GM19467 (cell line): Measurements from ENCODE around the gene DISC1.
"Not testable (repeated sequence)": the region's sequence is repeated elsewhere in the genome, so short reads cannot be mapped to it uniquely, and the experiment has no call there.

Source experiments
- ATAC-seq: cut with Tn5 transposase; IDR thresholded peaks from one replicate; pipeline ENCODE4 v1.9.1; 2021; ENCODE audit warnings: mild to moderate bottlenecking, moderate library complexity; ENCODE audit not compliant: unreplicated experiment

The DISC1 gene

DNA sequence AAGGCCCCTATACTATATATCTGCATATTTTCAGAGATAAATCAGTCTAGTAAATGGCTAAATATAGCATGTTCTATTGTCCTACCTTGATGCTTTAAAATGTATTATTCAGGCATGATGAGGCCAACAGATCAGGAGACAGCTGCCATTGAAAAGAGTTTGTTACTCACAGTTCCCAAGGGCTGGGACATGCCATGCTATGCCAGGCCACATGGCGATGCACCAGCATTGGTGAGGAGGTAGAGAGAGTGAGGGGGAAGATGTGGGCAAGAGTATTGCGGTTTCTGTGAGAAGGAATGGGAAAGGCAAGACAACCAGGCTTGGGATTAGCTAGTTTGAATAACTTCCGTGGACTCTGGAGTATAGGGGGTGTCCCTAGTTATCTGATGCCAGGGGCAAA is 316.5 kb downstream of the DISC1 start:
- no peak for ATAC-seq

DNA sequence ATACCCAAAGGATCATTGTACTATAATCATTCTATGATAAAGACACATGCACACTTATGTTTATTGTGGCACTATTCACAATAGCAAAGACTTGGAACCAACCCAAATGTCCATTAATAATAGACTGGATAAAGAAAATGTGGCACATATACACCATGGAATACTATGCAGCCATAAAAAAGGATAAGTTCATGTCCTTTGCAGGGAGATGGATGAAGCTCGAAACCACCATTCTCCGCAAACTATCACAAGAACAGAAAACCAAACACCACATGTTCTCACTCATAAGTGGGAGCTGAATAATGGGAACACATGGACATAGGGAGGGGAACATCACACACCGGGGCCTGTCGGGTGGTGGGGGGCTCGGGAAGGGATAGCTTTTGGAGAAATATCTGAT is 321.5 kb downstream of the DISC1 start:
- not testable (repeated sequence) for ATAC-seq

DNA sequence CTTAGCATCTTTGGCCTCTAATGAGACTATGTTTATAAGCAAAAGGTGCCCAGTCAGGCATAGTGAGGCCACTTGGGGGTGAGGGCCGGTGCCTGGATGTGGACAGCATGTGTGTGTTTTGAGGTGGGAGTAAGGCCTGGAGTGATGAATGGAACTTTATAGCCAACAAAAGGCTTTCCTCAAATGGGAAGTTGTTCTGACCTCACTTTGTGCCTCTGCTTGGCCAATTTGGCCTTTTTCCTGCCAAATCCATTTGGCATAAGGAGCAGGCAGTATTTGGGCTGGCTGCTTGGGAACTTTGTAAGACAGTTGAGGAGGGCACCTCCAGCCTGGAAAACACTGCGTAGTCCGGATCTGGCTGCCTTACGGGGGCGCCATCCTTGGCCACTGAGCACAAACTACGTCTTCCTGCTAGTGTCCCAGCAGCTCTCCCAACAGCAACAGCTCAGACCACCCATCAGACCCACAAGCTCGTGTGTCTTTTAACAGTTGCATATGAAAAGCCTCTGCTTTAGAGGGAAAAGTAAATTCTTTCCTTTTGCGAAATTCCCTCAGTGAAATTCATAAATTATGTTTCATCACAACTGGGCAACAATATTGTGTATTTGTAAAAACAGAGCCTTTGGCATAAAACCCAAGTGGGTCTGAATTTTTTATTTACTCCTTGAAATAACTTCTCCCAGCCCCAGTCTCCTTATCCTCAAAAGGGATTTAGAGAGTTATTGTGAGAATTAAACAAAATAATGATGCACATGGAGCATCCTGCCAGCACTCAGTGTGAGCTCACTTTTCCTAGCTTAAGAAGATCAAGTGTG is 322.9 kb downstream of the DISC1 start:
- ATAC-seq = no peak

DNA sequence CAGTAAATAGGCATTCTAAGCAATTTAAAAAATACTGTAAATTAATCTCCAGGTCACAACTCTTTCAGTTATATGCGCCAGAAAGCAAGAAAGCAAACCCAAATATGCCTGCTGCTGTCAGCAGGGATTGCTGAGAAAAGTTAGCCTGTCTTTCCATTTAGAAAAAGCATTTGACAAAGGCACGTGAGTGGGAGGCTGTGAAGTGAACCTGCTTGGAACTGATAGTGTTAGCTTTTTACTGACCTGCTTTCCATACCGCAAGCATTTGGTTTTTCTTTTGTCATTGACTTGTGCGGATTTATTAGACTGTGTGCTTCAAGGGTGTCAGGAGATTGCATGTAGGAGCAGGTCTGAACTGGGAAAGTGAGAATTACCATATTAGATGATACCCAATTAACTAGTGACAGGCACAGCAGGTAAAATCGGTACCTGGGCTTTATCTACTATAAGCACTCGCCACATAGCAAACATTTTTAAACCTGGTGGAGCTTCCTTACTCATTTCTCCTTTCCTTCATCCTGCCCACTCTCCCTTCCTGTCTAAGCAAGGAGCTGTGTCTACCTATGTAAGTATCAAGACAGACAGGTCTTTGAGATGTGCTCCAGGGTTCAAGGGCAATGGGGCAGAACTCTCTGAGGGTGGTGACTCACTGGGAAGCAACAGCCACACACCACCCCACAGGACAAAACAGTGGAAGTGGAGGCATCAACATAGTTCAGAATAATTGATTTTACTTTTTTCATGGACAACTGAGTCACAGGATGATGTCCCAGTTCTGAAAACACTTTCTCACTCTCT is 323.9 kb downstream of the DISC1 start:
- no peak for ATAC-seq

DNA sequence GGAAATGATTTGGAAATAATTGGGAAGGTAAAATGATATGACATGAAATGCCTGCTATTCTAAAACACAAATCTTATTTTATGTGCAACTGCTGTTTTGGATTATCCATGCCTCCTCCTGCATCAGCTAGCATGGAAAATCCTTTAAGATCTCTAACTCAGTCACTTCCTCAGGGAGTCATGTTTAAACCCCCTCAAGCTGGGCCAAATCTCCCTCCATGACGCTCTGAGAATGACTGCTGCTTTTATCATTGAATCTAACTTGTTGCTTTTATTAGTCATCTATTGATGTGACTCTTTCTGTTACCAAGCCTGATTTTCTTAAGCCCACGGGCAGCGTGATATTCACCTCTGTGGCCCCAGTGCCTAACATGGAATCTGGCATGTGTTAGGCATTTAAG is 324.8 kb downstream of the DISC1 start:
- ATAC-seq = no peak

DNA sequence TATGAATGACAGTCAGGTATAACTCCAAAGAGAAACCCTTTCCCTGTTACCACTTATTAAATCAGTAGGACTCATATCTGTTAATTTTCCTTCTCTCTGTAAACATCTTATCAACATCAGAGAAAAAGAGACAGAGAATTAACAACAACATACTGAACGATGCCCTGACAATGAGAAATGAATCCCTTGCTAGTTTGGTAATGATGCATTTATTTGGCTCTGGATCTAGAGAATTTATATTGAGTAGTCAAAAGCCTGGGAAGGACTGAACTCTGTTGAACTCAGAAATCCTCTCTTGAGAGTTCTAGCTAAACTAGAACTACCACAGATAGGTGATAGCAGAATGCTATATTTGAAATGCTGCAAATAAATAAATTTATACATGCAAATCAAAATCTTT is 325.6 kb downstream of the DISC1 start:
- no peak for ATAC-seq

DNA sequence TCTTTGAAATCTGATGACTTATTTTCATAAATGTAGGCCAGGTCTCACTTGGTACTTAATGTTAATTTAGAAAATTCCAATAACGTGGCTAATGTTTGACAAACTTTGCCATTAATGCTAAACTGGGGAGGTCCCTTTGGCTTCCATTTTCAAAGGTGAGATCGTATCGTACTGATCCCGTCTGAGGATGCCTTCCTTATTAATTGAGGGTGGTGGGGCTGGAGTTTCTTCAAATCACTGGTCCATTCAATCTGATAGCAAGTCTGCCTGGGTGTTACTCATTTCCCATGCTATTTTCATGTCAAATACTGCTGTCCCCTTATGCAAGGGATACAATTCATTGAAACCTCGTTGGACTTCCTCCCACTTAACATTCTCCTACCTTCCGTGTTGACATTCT is 327.1 kb downstream of the DISC1 start:
- no peak for ATAC-seq

DNA sequence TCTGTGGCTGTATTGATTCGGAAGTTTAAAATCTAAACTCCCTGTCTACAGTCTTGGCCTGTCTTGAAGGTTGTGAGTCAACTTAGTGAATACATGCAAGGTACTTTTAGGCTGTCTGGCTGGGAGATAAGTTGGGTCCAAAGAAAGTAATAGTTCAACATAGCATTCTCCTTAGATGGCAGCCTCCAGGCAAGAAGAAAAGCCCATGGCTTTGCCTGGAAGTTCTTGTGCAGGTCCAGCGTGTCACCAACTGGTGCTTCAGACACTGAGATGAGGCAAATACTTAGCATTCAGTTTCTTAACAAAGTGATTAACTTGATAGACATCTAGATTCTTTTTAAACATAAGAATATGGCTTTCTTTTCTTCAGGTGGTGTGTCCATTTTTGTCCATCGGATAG is 328.2 kb downstream of the DISC1 start:
- no peak for ATAC-seq

DNA sequence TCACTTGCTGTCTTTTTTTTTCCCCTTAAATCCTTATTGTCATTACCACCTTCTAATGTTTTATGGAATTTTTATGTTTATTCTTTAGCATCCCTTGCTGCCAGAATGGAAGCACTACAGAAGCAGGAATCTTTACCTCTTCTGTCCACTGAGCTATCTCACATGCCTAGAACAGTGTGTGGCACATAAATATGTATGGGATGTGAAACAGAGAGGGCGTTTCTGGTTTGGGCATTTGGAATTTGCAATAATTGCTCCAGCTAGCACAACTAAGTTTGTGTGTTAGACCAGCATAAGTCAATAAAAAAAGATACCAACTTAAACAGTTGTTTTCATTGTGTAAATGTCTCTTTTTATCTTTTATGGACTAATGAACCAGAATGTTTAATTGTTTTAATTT is 330.8 kb downstream of the DISC1 start:
- ATAC-seq = no peak

DNA sequence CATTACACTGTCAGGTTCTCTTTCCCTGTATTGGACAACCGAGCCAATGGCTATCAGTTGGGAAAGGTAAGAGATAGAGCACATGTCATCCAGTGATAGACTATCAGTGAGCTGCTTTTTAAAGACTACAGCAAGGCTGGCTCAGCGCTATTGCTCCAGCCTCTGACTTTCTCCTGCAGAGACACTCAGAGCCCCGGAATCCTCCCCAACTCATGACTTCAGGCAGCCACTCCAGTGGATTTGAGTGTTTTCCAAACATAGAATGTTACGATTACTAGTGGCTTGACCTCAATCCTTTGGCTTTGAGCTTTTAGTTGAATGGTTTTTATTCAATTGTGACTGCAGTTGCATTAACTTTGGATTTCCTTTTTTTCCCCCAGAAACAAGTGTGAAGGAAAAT is 331.9 kb downstream of the DISC1 start:
- no peak for ATAC-seq

DNA sequence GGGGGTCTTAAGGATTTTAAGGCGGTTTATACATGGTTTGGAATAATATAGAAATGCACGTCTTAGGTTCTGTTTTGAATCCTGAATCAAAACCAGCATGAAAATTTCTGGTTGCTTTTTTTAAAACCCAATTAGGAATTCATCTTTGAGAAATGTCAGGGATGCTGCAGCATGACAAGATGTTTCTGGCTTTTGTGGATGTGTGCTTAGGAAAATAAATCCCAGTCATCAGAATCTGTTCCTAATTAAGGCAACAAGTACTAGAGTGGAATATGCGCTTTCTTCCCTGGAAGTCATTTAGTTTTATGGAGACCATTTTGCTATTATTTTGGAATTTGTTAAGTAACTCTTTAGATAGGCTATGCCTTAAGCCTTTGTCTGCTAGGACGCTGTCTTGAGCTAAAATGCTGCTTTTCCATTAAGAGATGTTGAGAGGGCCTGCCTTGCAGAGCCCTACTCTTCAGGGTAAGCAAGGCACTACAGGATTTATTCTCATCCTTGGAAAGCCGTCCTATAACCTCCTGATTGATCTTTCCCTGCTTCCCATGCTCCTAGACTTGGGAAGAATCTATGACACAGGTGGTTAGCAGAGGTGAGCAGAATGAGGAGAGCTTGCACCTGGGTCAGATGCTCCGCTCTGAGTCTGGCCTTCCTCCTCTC is 332.8 kb downstream of the DISC1 start:
- ATAC-seq = no peak

DNA sequence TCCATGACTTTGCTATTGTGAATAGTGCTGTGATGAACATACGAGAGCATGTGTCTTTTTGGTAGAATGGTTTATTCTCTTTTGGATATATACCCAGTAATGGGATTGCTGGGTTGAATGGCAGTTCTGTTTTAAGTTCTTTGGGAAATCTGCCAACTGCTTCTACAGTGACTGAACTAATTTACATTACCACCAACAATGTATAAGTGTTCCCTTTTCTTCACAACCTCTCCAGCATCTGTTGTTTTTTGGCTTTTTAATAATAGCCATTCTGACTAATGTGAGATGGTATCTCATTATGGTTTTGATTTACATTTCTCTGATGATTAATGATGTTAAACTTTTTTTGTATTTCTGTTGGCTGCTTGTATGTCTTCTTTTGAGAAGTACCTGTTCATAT is 335.2 kb downstream of the DISC1 start:
- ATAC-seq = not testable (repeated sequence)

DNA sequence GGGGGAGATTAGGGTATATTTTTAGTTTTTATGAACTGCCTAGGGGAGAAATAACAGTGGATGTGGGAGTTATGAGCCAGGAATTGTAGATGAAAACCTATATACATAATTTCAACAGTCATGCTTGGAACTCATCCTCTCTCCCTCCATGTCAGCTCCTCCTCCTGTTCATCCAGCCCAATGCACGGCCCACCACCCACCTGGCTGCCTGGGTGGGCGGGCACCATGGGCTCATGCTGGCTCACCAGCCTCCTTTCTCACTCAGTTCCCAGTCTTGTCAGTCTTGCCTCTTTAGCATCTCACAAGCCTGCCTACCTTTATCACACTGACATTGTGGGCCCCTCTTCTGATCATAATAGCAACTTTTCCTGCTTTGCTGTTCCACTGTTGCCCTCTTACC is 336.0 kb downstream of the DISC1 start:
- ATAC-seq = no peak

DNA sequence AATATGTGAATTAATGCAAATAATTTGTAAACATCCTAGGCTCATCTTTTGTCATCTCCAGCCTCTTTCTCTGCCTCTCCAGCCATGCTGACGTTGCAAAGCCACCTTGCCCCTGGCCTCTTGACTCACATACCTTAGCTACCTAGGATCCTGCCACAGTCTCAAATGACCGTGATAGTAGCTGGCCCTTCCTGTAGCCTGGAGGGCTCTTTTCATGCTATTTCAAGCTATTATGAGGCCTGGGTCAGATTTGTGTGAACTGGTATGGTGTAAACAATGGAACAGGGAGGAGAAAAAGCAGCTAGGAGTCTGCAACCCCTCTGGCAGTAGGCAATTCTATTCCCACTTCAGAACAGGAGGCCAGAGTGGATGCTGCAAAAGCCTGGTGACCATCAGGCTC is 337.7 kb downstream of the DISC1 start:
- no peak for ATAC-seq

DNA sequence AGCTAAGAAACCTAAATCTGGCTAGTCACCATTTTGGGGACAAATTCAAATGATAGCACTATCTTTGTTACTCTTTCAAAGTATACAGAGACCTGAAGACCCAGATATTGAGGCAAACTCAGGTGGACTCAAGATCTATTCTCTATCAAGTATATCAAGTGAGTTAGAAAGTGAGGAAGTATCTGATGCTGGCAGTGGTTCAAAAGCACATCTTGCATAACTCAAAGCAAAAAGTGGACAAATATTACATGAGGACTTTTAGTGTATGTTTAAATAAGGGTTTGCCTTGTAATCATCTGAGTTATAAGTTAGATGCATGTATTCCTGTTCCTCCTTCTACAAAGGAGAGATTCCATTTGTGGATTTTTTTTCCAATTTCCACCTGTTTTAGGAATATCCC is 338.4 kb downstream of the DISC1 start:
- ATAC-seq = no peak

DNA sequence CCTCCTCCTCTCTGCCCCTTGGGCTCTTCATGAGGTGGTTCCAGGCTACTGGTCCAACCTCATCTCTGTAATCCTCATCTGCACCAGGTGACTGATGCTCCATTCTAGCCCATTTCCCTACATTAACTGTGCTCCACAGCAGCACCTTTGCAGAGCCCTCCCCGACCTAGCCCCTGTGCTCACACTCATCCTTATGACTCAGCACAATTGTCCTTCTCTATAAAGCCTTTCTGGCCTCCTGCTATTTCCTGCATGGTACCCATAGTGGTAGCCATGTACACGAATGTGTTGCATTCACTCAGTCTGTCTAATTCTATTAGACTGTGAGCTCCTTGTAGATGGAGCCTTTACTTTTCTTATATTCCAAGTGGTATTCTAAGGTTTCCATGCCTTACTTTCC is 339.0 kb downstream of the DISC1 start:
- ATAC-seq = no peak

DNA sequence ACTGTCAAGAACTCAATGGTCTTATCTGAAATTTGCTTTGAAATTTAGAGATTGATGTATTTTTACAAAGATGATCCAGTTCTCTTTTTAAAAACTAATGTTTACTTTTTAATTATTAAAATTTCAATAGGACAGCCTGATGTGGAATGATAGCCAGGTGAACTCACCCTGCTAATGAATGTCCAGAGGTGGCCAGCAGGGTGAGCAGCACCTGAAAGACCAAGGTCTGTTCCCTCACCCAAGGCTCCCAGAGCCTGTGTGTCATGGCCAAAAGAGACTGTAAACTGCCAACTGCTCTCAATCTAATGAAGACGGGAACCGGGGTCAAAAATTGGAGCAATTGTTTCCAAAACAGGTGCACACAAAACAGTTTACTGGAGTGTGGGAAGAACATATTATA is 340.4 kb downstream of the DISC1 start:
- no peak for ATAC-seq

DNA sequence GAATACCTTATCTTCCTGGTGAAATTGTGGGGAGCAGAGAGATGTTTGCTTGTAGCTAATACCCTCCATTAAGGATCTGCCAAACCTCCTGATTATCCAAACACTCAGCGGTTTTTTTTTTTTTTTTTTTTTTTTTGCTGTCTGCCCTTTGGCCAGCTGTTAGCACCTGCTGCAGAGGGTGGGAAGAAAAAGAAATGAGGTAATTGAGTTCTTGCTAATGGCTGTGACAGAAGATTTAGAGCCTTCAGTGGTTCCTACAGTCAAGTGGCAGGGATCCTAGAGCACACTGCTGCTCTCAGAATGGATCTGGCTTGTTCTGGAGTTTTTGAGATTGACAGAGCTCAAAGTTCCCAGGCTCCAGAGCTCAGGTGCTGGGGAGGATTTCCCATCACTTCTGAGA is 342.5 kb downstream of the DISC1 start:
- ATAC-seq = no peak

DNA sequence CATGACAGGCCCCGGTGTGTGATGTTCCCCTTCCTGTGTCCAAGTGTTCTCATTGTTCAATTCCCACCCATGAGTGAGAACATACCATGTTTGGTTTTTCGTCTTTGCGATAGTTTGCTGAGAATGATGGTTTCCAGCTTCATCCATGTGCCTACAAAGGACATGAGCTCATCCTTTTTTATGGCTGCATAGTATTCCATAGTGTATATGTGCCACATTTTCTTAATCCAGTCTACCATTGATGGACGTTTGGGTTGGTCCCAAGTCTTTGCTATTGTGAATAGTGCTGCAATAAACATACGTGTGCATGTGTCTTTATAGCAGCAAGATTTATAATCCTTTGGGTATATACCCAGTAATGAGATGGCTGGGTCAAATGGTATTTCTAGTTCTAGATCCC is 343.2 kb downstream of the DISC1 start:
- ATAC-seq = not testable (repeated sequence)

DNA sequence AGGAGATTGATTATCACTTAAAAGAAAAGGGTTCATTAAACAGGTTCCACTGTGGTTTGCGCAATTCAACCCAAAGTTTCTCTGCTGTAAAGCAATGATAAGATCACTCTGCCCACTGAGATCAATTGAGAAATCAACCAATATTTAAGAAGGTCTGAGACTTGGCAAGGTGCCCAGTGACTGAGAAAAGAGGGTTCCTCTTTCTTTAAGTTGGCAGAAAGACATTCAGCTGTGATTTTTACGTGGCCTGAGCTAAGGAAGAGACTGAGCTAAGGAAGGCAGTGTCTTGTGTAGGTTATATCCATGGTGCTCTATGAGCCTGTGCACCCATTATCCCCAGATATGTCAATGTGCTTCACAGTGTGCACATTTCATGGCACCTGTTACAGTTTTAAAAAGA is 344.1 kb downstream of the DISC1 start:
- no peak for ATAC-seq

DNA sequence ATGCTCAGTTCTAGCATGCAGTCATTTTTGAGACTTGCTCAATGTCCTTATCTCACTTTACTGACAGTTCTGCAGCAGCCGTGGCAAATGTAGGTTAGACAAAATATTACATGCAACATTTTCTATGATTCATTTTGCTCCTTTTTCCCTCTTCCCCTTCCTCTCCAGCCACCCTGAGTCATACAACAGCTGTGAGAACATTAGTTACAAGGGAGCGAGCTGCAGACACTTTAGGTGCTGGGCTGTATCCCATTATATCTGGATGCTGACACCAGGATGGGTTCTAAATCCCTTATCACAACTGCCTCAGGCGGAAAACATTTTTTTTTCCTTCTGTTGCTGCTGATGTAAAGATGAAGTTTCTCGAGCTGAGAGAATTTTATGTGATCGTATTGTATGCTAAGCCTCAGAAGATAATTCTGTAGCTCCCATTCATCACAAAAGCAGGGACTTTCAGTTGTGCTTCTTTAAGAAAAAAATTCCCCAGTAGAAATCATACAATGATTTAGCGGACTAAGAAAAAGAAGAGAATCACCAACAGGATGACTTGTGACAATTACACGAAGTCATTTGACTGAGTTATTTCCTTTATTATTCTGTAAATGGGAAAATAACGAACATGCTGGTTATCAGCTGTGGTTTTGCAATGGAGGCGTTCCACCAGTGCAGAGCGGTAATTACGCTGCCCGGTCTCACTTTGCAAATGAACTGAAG is 345.0 kb downstream of the DISC1 start:
- no peak for ATAC-seq
